ENCODE measurements around the gene CRIP1. TPM values are rescaled to one million over a fixed set of nuclear protein-coding genes. Genes with fewer than 3 reads are reported as not detected.

CRIP1 gene
- total RNA-seq, 2 experiments from 2014 or later = 182 to 186 TPM

DNA sequence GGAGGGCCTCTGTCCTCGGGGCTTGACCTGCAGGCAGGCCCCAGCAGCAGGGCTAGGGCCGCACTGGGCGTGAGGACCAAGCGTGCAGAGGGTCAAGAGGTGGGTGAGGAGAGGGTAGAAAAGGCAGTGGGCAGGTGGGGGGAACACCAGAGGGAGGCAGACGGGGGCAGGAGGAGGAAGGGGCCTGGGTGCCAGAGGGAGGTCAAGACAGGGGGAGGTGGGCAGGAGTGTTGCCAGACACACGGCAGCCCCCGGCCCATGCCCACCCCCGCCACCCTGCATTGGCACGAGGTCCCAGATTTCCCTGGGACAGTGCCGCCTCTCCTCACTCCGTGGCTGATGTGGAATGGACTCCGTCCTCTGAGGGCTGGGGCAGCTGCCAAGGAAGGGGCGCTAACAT lies 47.9 kb downstream of the CRIP1 start:
- ATAC-seq = no peak
- intact Hi-C loops (cut with DNase I, micrococcal nuclease) = no loop called here
- peaks cover 4% of the 10 kb centered on the region for H3K27me3 Mint-ChIP-seq
- no peaks in the 10 kb centered on the region for H3K9me3 Mint-ChIP-seq (ENCODE audit: low read depth)
- H3K4me3 Mint-ChIP-seq = no peak overlapping the region
- ChIA-PET POLR2A (no interaction called here), CTCF (interaction anchor here (1.1 to 1.2 kb wide), 2 partner anchors 10 to 164 kb away, joined by 3 read pairs; no protein-coding TSS in a partner anchor)
- peaks cover 7% of the 10 kb centered on the region for H3K4me1 Mint-ChIP-seq
- no peak for DNase-seq
- H3K36me3 Mint-ChIP-seq (ENCODE audit: low read depth) = no peaks in the 10 kb centered on the region
- no peak overlapping the region for H3K27ac Mint-ChIP-seq

DNA sequence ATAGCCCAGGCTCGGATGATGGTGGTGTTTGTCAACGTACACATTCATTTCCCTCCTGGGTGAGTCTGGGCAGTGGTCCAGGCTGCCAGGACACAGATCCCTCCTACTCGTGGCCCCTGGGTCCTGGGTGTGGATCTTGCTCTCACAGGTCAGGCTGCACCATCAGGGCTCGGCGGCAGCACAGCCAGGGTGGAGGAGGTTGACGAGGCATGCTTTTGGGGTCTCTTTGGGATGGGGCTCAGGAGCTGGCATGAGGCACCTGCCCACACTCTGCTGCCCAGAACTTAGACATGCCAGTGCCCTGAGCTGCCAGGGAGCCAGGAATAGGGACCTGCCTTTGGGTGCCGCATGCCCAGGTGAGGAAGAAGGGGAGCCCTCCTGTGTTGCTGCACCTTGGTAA lies 49.4 kb downstream of the CRIP1 start:
- ATAC-seq (no peak), DNase-seq (no peak)
- peaks cover 4% of the 10 kb centered on the region for H3K4me1 Mint-ChIP-seq
- CTCF ChIA-PET = interaction anchor here (2.1 kb wide), 1 partner anchor 13 kb away, joined by 9 read pairs; no protein-coding TSS in a partner anchor
- H3K27me3 Mint-ChIP-seq = peaks cover 4% of the 10 kb centered on the region
- no peak overlapping the region for H3K4me3 Mint-ChIP-seq
- H3K27ac Mint-ChIP-seq = no peak overlapping the region
- H3K36me3 Mint-ChIP-seq (ENCODE audit: low read depth) = no peaks in the 10 kb centered on the region
- no peaks in the 10 kb centered on the region for H3K9me3 Mint-ChIP-seq (ENCODE audit: low read depth)
- intact Hi-C loops (cut with DNase I, micrococcal nuclease) = no loop called here
- POLR2A ChIA-PET = no interaction called here

DNA sequence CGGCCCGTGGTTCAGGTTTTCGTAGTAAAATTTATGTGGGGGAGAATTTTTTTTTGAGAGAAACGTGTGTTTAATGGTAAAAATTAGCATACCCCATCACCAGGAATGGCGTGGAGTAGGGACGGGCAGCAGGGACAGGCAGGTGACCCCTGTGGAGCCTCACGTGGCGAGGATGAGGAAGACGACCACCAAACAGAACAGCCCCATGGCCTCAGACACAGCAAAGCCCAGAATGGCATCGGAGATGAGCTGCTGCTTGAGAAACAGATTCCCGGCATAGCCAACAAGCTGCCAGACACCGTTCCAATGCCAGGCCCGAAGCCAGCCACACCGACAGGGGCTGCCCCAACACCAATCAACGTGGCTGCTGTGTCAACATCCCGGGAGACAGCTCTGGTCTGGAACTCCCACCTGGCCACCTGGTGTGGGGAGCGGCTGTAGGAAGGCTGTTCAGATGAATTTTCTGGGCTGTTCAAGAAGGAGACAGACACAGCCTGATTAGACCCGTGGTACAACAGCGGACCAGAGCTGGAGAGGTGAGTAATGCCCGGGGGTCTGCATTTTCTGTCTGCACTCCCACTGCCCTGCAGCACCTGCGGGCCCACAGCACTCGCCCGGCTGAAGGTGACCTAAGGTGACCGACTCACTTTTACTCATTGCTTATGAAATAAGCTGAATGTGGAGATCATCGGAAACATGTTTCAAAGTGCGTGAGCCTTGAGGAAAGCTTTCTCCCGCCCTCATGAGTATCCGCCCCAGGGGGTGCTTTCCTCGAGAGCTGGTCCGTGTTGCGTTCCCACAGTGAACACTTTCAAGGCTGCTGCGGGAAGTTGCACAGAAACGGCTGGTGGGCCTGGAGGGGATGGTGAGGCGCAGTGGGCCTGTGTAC lies 50.2 kb downstream of the CRIP1 start:
- Mint-ChIP-seq H3K27me3 (peaks cover 9% of the 10 kb centered on the region), H3K4me1 (peaks cover 4% of the 10 kb centered on the region), H3K9me3 (ENCODE audit: low read depth) (no peaks in the 10 kb centered on the region), H3K36me3 (ENCODE audit: low read depth) (no peaks in the 10 kb centered on the region), H3K4me3 (no peak overlapping the region), H3K27ac (no peak overlapping the region)
- CTCF ChIA-PET = interaction anchor here (0.6 to 2.1 kb wide), 6 partner anchors 10 to 938 kb away, joined by 3 to 9 read pairs (median 3); no protein-coding TSS in a partner anchor
- DNase-seq (no peak), ATAC-seq (no peak)
- POLR2A ChIA-PET = no interaction called here
- intact Hi-C loops (cut with DNase I, micrococcal nuclease) = no loop called here

DNA sequence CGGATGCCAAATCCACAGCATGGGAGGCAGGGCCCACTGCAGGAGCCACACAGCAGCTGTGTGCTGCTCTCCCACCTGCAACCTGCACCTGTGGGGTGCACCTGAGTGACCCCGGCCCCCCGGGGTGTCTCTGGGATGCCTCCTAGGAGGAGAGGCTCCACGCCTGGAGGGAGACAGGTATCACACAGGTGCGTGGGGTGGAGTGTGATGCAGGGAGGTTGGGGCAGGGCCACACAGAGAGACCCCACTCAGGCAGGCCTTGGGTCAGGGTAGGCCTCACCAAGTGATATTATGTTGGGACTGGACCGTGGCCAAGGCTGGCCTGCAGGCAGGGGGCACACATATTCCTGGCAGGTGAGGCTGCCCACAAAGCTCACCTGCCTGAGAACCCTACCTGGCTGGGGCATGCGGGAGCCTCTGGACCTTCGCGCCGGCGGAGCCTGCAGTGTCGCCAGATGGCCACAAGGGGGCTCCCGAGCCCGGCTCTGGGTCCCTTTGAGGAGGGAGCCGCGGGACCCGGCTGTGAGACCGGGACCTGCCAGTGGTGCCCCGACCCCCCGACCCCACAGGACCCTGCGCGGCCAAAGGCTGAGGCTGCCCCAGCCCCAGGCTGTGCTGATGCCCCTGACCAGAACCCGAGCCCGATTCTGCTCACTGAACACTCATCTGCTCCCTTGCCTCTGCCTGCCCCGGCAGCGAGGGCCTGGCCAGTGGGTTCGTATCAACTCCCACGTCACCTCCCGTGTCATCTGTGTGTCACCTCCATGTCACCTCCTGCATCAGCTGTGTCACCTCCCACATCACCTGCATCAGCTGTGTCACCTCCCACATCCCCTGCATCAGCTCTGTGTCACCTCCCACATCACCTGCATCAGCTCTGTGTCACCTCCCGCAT lies 51.1 kb downstream of the CRIP1 start:
- peaks cover 4% of the 10 kb centered on the region for H3K4me1 Mint-ChIP-seq
- POLR2A ChIA-PET = no interaction called here
- no peak overlapping the region for H3K27ac Mint-ChIP-seq
- peak; percentile 88 for ATAC-seq
- H3K9me3 Mint-ChIP-seq (ENCODE audit: low read depth) = no peaks in the 10 kb centered on the region
- H3K36me3 Mint-ChIP-seq (ENCODE audit: low read depth) = no peaks in the 10 kb centered on the region
- CTCF ChIA-PET = interaction anchor here (0.6 to 2.1 kb wide), 7 partner anchors 9 to 937 kb away, joined by 3 to 9 read pairs (median 3); no protein-coding TSS in a partner anchor
- H3K4me3 Mint-ChIP-seq = no peak overlapping the region
- DNase-seq = peak; percentile 83
- peaks cover 10% of the 10 kb centered on the region for H3K27me3 Mint-ChIP-seq
- intact Hi-C loops (cut with DNase I, micrococcal nuclease) = no loop called here

Other genes with a start within 250 kb of the CRIP1 start
- 10 to 100 TPM; 18.9 to 23.2 TPM for gene BTBD6, start 238.4 kb upstream of the CRIP1 start, total RNA-seq
- gene BRF1, start 185.9 kb upstream of the CRIP1 start, total RNA-seq = 10 to 100 TPM; 20.0 to 28.1 TPM
- gene PACS2, start 172.1 kb upstream of the CRIP1 start, total RNA-seq = 10 to 100 TPM; 30.6 to 32.9 TPM
- gene TEX22, start 88.3 kb upstream of the CRIP1 start, total RNA-seq = 1 to 10 TPM; 1.4 to 2.4 TPM
- gene MTA1, start 67.1 kb upstream of the CRIP1 start, total RNA-seq = 100 to 1,000 TPM; 136 to 152 TPM
- gene CRIP2, start 12.1 kb upstream of the CRIP1 start, total RNA-seq = 1 to 10 TPM; 1.1 to 1.2 TPM
- 10 to 100 TPM; 21.7 to 31.8 TPM for gene TEDC1, start 4.4 kb downstream of the CRIP1 start, total RNA-seq
- 1 to 10 TPM; 7.2 to 9.2 TPM for gene TMEM121, start 39.7 kb downstream of the CRIP1 start, total RNA-seq